Stomach (tissue), 4 donors: ENCODE results near the gene KDM6A.
"Not testable (repeated sequence)": the region's sequence is repeated elsewhere in the genome, so short reads cannot be mapped to it uniquely, and the experiment has no call there.

Experiments
- CTCF ChIP-seq, 7 experiments: fragments of 450-650 bp in 4 of 7; fragments of 200-600 bp in 3 of 7; sonication (generic) in 3 of 7; IDR thresholded peaks; one replicate each; pipeline ENCODE4 v1.5.1; 2016 to 2019; ENCODE audit warnings: antibody characterized with exemption in 7 of 7, control low read depth in 2 of 7, mild to moderate bottlenecking in 1 of 7
- EP300 ChIP-seq: sonication (generic); formaldehyde crosslinking; IDR thresholded peaks from one replicate; pipeline ENCODE4 v1.6.1; 2017; ENCODE audit warnings: antibody characterized with exemption
- POLR2AphosphoS5 ChIP-seq, 3 donors: sonication (generic); formaldehyde crosslinking; IDR thresholded peaks; one replicate each; pipeline ENCODE4 v1.6.1; 2016; ENCODE audit warnings: antibody characterized with exemption in 3 of 3

DNA sequence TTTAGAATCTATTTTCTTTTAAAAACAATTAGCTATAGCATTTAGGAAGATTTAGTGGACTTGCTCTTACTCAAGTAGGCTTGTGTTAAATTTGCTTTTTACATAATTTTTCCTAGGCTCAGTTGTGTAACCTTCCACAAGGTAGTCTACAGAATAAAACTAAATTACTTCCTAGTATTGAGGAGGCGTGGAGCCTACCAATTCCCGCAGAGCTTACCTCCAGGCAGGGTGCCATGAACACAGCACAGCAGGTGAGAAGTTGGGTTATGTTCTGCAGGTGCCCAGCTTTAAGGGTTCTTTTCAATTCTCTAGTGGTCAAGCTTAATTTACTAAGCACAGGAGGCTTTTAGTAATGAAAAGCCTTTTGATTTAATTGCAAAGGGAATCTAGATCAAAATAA is 186.9 kb downstream of the KDM6A start:
- not testable (repeated sequence) for TF ChIP-seq EP300; CTCF (IDR thresholded peaks at IDR 0.05); POLR2AphosphoS5 (IDR thresholded peaks at IDR 0.05)
